ES-I3 (cell line): Measurements from ENCODE around the gene TCEAL4.

Source experiments
- H3K36me3 ChIP-seq: 2 replicates; pipeline ENCODE4 v1.6.1; 2013; ENCODE audit warnings: mild to moderate bottlenecking, low read length, control low read depth, moderate library complexity; ENCODE audit not compliant: insufficient read depth
- H3K4me1 ChIP-seq: 2 replicates; pipeline ENCODE4 v1.6.1; 2013; ENCODE audit warnings: mild to moderate bottlenecking, control low read depth, low read length; ENCODE audit not compliant: insufficient read depth
- H3K9ac ChIP-seq: 2 replicates; pipeline ENCODE4 v1.6.1; 2013; ENCODE audit warnings: low read depth, mild to moderate bottlenecking, low read length, moderate library complexity
- H3K9me3 ChIP-seq: 2 replicates; pipeline ENCODE4 v1.6.1; 2013; ENCODE audit warnings: mild to moderate bottlenecking, low read length, moderate library complexity; ENCODE audit not compliant: control insufficient read depth, insufficient read depth

TCEAL4 gene

GRCh38 chrX:103585411-103586313 is at the start of gene TCEAL4:
Gene TCEAL4 (plus strand): TSS chrX:103585515. CDS start chrX:103586676, 1,161 bp downstream.
- Histone ChIP-seq H3K9me3 (no peaks in the 10 kb centered on the region), H3K36me3 (no peaks in the 10 kb centered on the region; the same call in 1 of the 2 replicates), H3K9ac (peak within 1 kb of the TSS; percentile 88), H3K4me1 (no peaks in the 10 kb centered on the region)

- Histone ChIP-seq H3K36me3 (no peaks in the 10 kb centered on the region), H3K9ac (no peak overlapping the region), H3K4me1 (no peaks in the 10 kb centered on the region), H3K9me3 (no peaks in the 10 kb centered on the region)
Observed at GRCh38 chrX:103536071-103536470, 49.2 kb upstream of the TCEAL4 start.

- H3K9ac ChIP-seq, result no peak overlapping the region
- no peaks in the 10 kb centered on the region for H3K9me3 ChIP-seq
- H3K4me1 ChIP-seq, result no peaks in the 10 kb centered on the region
- H3K36me3 ChIP-seq, result no peaks in the 10 kb centered on the region
Observed at GRCh38 chrX:103536732-103537131, 48.6 kb upstream of the TCEAL4 start.

- Histone ChIP-seq H3K9me3 (no peaks in the 10 kb centered on the region), H3K9ac (no peak overlapping the region), H3K4me1 (no peaks in the 10 kb centered on the region), H3K36me3 (no peaks in the 10 kb centered on the region)
Observed at GRCh38 chrX:103537871-103538387, 47.4 kb upstream of the TCEAL4 start.

GRCh38 chrX:103538728-103539127 is 46.6 kb upstream of the TCEAL4 start:
- Histone ChIP-seq H3K4me1 (no peaks in the 10 kb centered on the region), H3K9ac (no peak overlapping the region), H3K9me3 (no peaks in the 10 kb centered on the region), H3K36me3 (no peaks in the 10 kb centered on the region)

- Histone ChIP-seq H3K9me3 (no peaks in the 10 kb centered on the region), H3K4me1 (no peaks in the 10 kb centered on the region), H3K36me3 (no peaks in the 10 kb centered on the region), H3K9ac (no peak overlapping the region)
Observed at GRCh38 chrX:103539695-103540094, 45.6 kb upstream of the TCEAL4 start.

GRCh38 chrX:103540145-103540544 is 45.2 kb upstream of the TCEAL4 start:
- H3K4me1 ChIP-seq, result no peaks in the 10 kb centered on the region
- H3K9me3 ChIP-seq, result no peaks in the 10 kb centered on the region
- H3K36me3 ChIP-seq, result no peaks in the 10 kb centered on the region
- H3K9ac ChIP-seq, result no peak overlapping the region

- Histone ChIP-seq H3K9me3 (no peaks in the 10 kb centered on the region), H3K4me1 (0 out of 2 replicates have a peak, but pooled peaks cover 3% of the 10 kb centered on the region), H3K9ac (no peak overlapping the region), H3K36me3 (no peaks in the 10 kb centered on the region)
Observed at GRCh38 chrX:103549916-103550315, 35.4 kb upstream of the TCEAL4 start.

- Histone ChIP-seq H3K4me1 (0 out of 2 replicates have a peak, but pooled peaks cover 3% of the 10 kb centered on the region), H3K9ac (no peak overlapping the region), H3K9me3 (no peaks in the 10 kb centered on the region), H3K36me3 (no peaks in the 10 kb centered on the region)
Observed at GRCh38 chrX:103550415-103551051, 34.8 kb upstream of the TCEAL4 start.

- H3K9me3 ChIP-seq, result no peaks in the 10 kb centered on the region
- H3K36me3 ChIP-seq, result no peaks in the 10 kb centered on the region
- H3K9ac ChIP-seq, result no peak overlapping the region
- peaks cover 4% of the 10 kb centered on the region; the same call in 1 of the 2 replicates for H3K4me1 ChIP-seq
Observed at GRCh38 chrX:103552236-103552635, 33.1 kb upstream of the TCEAL4 start.

- Histone ChIP-seq H3K4me1 (peaks cover 6% of the 10 kb centered on the region; the same call in 1 of the 2 replicates), H3K9ac (peak overlapping the region; percentile 64), H3K36me3 (no peaks in the 10 kb centered on the region), H3K9me3 (no peaks in the 10 kb centered on the region)
Observed at GRCh38 chrX:103554687-103555424, 30.5 kb upstream of the TCEAL4 start.

GRCh38 chrX:103556963-103557612 is 28.2 kb upstream of the TCEAL4 start:
- peaks cover 6% of the 10 kb centered on the region; the same call in 1 of the 2 replicates for H3K4me1 ChIP-seq
- H3K9me3 ChIP-seq, result no peaks in the 10 kb centered on the region
- H3K9ac ChIP-seq, result no peak overlapping the region
- no peaks in the 10 kb centered on the region for H3K36me3 ChIP-seq

- no peaks in the 10 kb centered on the region for H3K36me3 ChIP-seq
- no peaks in the 10 kb centered on the region for H3K9me3 ChIP-seq
- H3K4me1 ChIP-seq, result peaks cover 8% of the 10 kb centered on the region; the same call in 1 of the 2 replicates
- no peak overlapping the region for H3K9ac ChIP-seq
Observed at GRCh38 chrX:103560256-103560655, 25.1 kb upstream of the TCEAL4 start.

- no peak overlapping the region for H3K9ac ChIP-seq
- H3K9me3 ChIP-seq, result no peaks in the 10 kb centered on the region
- no peaks in the 10 kb centered on the region for H3K36me3 ChIP-seq
- peaks cover 5% of the 10 kb centered on the region; the same call in 1 of the 2 replicates for H3K4me1 ChIP-seq
Observed at GRCh38 chrX:103562801-103563200, 22.5 kb upstream of the TCEAL4 start.
